IMR-90 (cell line): ENCODE results near the gene FUT8. TPM values are rescaled to one million over a fixed set of nuclear protein-coding genes. Genes with fewer than 3 reads are reported as not detected.

Experiments
- ATAC-seq: fragments of 200-7000 bp; cut with Tn5 transposase; 2 replicates; pipeline ENCODE4 v1.9.1; 2020; ENCODE audit warnings: low read depth, mild to moderate bottlenecking, moderate library complexity
- BruUV-seq: library from RNA; stranded (reverse); fragments of 400-500 nt; replicated peaks from 2 replicates; lab custom pipeline; 2021; lab: Mats Ljungman, UMichigan
- CTCF ChIA-PET: fragments of 300-600 bp; formaldehyde crosslinking; extraction: SDS; loops from one replicate; lab custom pipeline; 2021; ENCODE audit warnings: antibody characterized with exemption; lab: Yijun Ruan, JAX
- POLR2A ChIA-PET: fragments of 300-600 bp; sonication (Branson Sonifier 250); formaldehyde crosslinking; loops from one replicate; lab custom pipeline; 2022; ENCODE audit warnings: antibody characterized with exemption; ENCODE audit not compliant: unreplicated experiment; lab: Charles Lee
- DNase-seq: peaks from one replicate; pipeline ENCODE4 v3.0.0; 2013
- H2AFZ ChIP-seq: replicated peaks from 2 replicates; pipeline ENCODE3; 2013; ENCODE audit warnings: low read length, mild to moderate bottlenecking; ENCODE audit not compliant: poor library complexity
- H2AK5ac ChIP-seq: 2 replicates; pipeline ENCODE4 v1.6.1; 2013; ENCODE audit warnings: low read depth, low read length, inconsistent platforms
- H2AK9ac ChIP-seq: replicated peaks from 2 replicates; pipeline ENCODE3; 2013; ENCODE audit warnings: mild to moderate bottlenecking, low read depth, low read length, moderate library complexity; ENCODE audit not compliant: poor library complexity
- H2BK120ac ChIP-seq: 2 replicates; pipeline ENCODE4 v1.6.1; 2013; ENCODE audit warnings: low read depth, low read length, inconsistent platforms
- H2BK15ac ChIP-seq: 3 replicates; pipeline ENCODE4 v1.6.1; 2013; ENCODE audit warnings: low read depth, low read length, inconsistent platforms
- H2BK20ac ChIP-seq: 2 replicates; pipeline ENCODE4 v1.6.1; 2013; ENCODE audit warnings: low read depth, mild to moderate bottlenecking, inconsistent platforms, low read length, moderate library complexity
- H2BK5ac ChIP-seq: 2 replicates; pipeline ENCODE4 v1.6.1; 2013; ENCODE audit warnings: mild to moderate bottlenecking, low read depth, low read length, inconsistent platforms; ENCODE audit not compliant: poor library complexity, severe bottlenecking
- H3K14ac ChIP-seq: replicated peaks from 2 replicates; pipeline ENCODE4 v1.6.1; 2013; ENCODE audit warnings: low read depth, low read length, inconsistent platforms
- H3K18ac ChIP-seq: 2 replicates; pipeline ENCODE4 v1.6.1; 2013; ENCODE audit warnings: low read depth, low read length, control low read depth
- H3K23ac ChIP-seq: 2 replicates; pipeline ENCODE4 v1.6.1; 2013; ENCODE audit warnings: low read depth, low read length, inconsistent platforms
- H3K27ac ChIP-seq: 2 replicates; pipeline ENCODE4 v1.5.1; 2013; ENCODE audit warnings: mild to moderate bottlenecking, control low read depth, low read length; ENCODE audit not compliant: insufficient read depth
- H3K27me3 ChIP-seq: 2 replicates; pipeline ENCODE4 v1.6.1; 2013; ENCODE audit warnings: low read length; ENCODE audit not compliant: control insufficient read depth, insufficient read depth
- H3K36me3 ChIP-seq: 2 replicates; pipeline ENCODE4 v1.6.1; 2013; ENCODE audit warnings: low read length, mixed read lengths; ENCODE audit not compliant: control insufficient read depth, insufficient read depth
- H3K4ac ChIP-seq: 2 replicates; pipeline ENCODE4 v1.6.1; 2013; ENCODE audit warnings: low read depth, low read length, inconsistent platforms
- H3K4me1 ChIP-seq: 2 replicates; pipeline ENCODE4 v1.6.1; 2013; ENCODE audit warnings: low read length, mixed read lengths; ENCODE audit not compliant: control insufficient read depth, insufficient read depth
- H3K4me2 ChIP-seq: 2 replicates; pipeline ENCODE4 v1.6.1; 2013; ENCODE audit warnings: low read depth, mild to moderate bottlenecking, control low read depth, low read length, moderate library complexity
- H3K4me3 ChIP-seq: 2 replicates; pipeline ENCODE4 v1.5.1; 2013; ENCODE audit warnings: low read depth, mild to moderate bottlenecking, control low read depth, low read length, moderate library complexity; ENCODE audit not compliant: insufficient read depth
- H3K56ac ChIP-seq: 2 replicates; pipeline ENCODE4 v1.6.1; 2013; ENCODE audit warnings: low read length, inconsistent platforms; ENCODE audit not compliant: insufficient read depth; ENCODE audit errors: extremely low read depth
- H3K79me1 ChIP-seq, 2 experiments: 2 replicates each; pipeline ENCODE4 v1.6.1; 2013; ENCODE audit warnings: low read length in 2 of 2, inconsistent platforms in 1 of 2, low read depth in 1 of 2
- H3K9ac ChIP-seq: 2 replicates; pipeline ENCODE4 v1.6.1; 2013; ENCODE audit warnings: low read depth, low read length, control low read depth
- H3K9me1 ChIP-seq: 2 replicates; pipeline ENCODE4 v1.6.1; 2013; ENCODE audit warnings: low read length, inconsistent platforms; ENCODE audit not compliant: insufficient read depth
- H3K9me3 ChIP-seq: 2 replicates; pipeline ENCODE4 v1.6.1; 2013; ENCODE audit warnings: low read length; ENCODE audit not compliant: control insufficient read depth, insufficient read depth
- H4K20me1 ChIP-seq: 2 replicates; pipeline ENCODE4 v1.6.1; 2013; ENCODE audit warnings: low read length, inconsistent platforms; ENCODE audit not compliant: insufficient read depth
- H4K5ac ChIP-seq: 2 replicates; pipeline ENCODE4 v1.6.1; 2013; ENCODE audit warnings: mild to moderate bottlenecking, low read depth, low read length, control low read depth
- H4K8ac ChIP-seq, 2 experiments: 2 replicates each; pipeline ENCODE4 v1.6.1; 2013; ENCODE audit warnings: low read depth in 2 of 2, low read length in 2 of 2, control low read depth in 1 of 2, inconsistent platforms in 1 of 2
- H4K91ac ChIP-seq: 2 replicates; pipeline ENCODE4 v1.6.1; 2013; ENCODE audit warnings: low read depth, low read length, inconsistent platforms; ENCODE audit not compliant: insufficient read depth
- CEBPB ChIP-seq: IDR thresholded peaks from 2 replicates; pipeline ENCODE4 v1.6.1; 2012; ENCODE audit warnings: low read depth, low read length, improper control_type of control experiment
- MXI1 ChIP-seq: IDR thresholded peaks from 2 replicates; pipeline ENCODE4 v1.6.1; 2012; ENCODE audit warnings: low read depth, mild to moderate bottlenecking, low read length, moderate library complexity, borderline replicate concordance
- POLR2A ChIP-seq: IDR thresholded peaks from 2 replicates; pipeline ENCODE4 v1.6.1; 2012; ENCODE audit warnings: mild to moderate bottlenecking, low read depth, low read length
- RCOR1 ChIP-seq: IDR thresholded peaks from 2 replicates; pipeline ENCODE4 v1.6.1; 2012; ENCODE audit warnings: mild to moderate bottlenecking, low read length, improper control_type of control experiment; ENCODE audit not compliant: insufficient replicate concordance
- RFX5 ChIP-seq: IDR thresholded peaks from 2 replicates; pipeline ENCODE4 v1.8.0; 2012; ENCODE audit warnings: low read depth, mild to moderate bottlenecking, low read length, moderate library complexity
- SMC3 ChIP-seq: fragments of 150-350 bp; IDR thresholded peaks from 2 replicates; pipeline ENCODE4 v1.6.1; 2016; ENCODE audit warnings: low read depth, mild to moderate bottlenecking, antibody characterized with exemption, low read length, moderate library complexity
- WGBS, 2 experiments: methylation state at CpG; one replicate each; pipeline versions ENCODE4 v1.1.5 to v1.1.7; 2013; ENCODE audit warnings: missing lambda C conversion rate in 2 of 2; ENCODE audit not compliant: insufficient read length in 1 of 2; ENCODE audit errors: extremely low coverage in 2 of 2; 5-methylcytosine and 5-hydroxymethylcytosine counted together
- dilution Hi-C: fragments of 300-500 bp; cut with HindIII; formaldehyde crosslinking; loops from one replicate; pipeline ENCODE4 v1.14.3; 2018; ENCODE audit warnings: low sequenced_read_pairs; ENCODE audit not compliant: unreplicated experiment
- in situ Hi-C: fragments of 300-500 bp; cut with MboI; formaldehyde crosslinking; loops from 3 replicates; pipeline ENCODE4 v1.14.3; 2019; ENCODE audit warnings: low sequenced_read_pairs, inconsistent platforms, mixed read lengths
- intact Hi-C: fragments of 100-400 bp; cut with micrococcal nuclease; formaldehyde crosslinking; loops from 2 replicates; pipeline ENCODE4 v1.10.0; 2022
- polyA plus RNA-seq, 3 experiments: library from polyadenylated mRNA; depleted of rRNA; stranded (reverse); fragments of >200 nt; gene quantifications; 2 replicates each; pipeline ENCODE4 v1.2.3, GENCODE V29; 2012; ENCODE audit warnings: low replicate concordance in 1 of 3
- total RNA-seq: library from RNA; depleted of rRNA; stranded (reverse); fragments of >200 nt; gene quantifications from 2 replicates; pipeline ENCODE4 v1.2.3, GENCODE V29; 2012
- TF ChIP-seq, protein P1 (sequence below): conservative IDR thresholded peaks from 2 replicates; pipeline ENCODE4 v1.5.1; 2012; ENCODE audit warnings: mild to moderate bottlenecking, low read depth, low read length, improper control_type of control experiment
- TF ChIP-seq, protein P2 (sequence below): fragments of 150-350 bp; IDR thresholded peaks from 2 replicates; pipeline ENCODE4 v1.6.1; 2017; ENCODE audit warnings: mild to moderate bottlenecking, antibody characterized with exemption, low read length, low read depth

Gene FUT8
- total and polyA plus RNA-seq, 2 of the 4 experiments (the other 2 are of a cell fraction), result 15.6 to 72.9 TPM

GRCh38 chr14:65585216-65585615 lies 172.7 kb downstream of the FUT8 start:
- Histone ChIP-seq H2BK5ac (no peak overlapping the region), H3K4ac (no peak overlapping the region), H3K4me3 (no peak overlapping the region), H2AK5ac (no peak overlapping the region), H3K14ac (no peak overlapping the region), H3K23ac (no peak overlapping the region), H2BK20ac (no peak overlapping the region), H3K9me1 (no peaks in the 10 kb centered on the region), H3K9ac (no peak overlapping the region), H3K18ac (no peak overlapping the region), H3K36me3 (no peaks in the 10 kb centered on the region), H4K91ac (no peak overlapping the region), H3K27ac (no peak overlapping the region), H3K27me3 (no peaks in the 10 kb centered on the region), H2AK9ac (no peak overlapping the region), H3K4me2 (no peak overlapping the region), H4K5ac (no peak overlapping the region), H2BK120ac (no peak overlapping the region), H3K9me3 (no peaks in the 10 kb centered on the region), H2BK15ac (no peak overlapping the region), H4K20me1 (no peaks in the 10 kb centered on the region), H3K56ac (no peak overlapping the region), H4K8ac (no peak overlapping the region), H3K79me1 (peaks cover 0 to 2% of the 10 kb centered on the region in 2 experiments; a peak in 2 of 4 replicates), H3K4me1 (0 out of 2 replicates have a peak, but pooled peaks cover 2% of the 10 kb centered on the region), H2AFZ (no peak overlapping the region)
- DNase-seq, result no peak
- POLR2A ChIA-PET, result no interaction called here
- no TSS peak for BruUV-seq
- in situ Hi-C loops (no loop called here), intact Hi-C loops (no loop called here), dilution Hi-C loops (no loop called here)
- no peak for ATAC-seq
- no CpG with 5 or more reads among the region's 1 CpG for WGBS, 2 experiments
- no peak for TF ChIP-seq RFX5
- no peak for TF ChIP-seq POLR2A
- no peak for TF ChIP-seq RCOR1
- TF ChIP-seq, protein P1, sequence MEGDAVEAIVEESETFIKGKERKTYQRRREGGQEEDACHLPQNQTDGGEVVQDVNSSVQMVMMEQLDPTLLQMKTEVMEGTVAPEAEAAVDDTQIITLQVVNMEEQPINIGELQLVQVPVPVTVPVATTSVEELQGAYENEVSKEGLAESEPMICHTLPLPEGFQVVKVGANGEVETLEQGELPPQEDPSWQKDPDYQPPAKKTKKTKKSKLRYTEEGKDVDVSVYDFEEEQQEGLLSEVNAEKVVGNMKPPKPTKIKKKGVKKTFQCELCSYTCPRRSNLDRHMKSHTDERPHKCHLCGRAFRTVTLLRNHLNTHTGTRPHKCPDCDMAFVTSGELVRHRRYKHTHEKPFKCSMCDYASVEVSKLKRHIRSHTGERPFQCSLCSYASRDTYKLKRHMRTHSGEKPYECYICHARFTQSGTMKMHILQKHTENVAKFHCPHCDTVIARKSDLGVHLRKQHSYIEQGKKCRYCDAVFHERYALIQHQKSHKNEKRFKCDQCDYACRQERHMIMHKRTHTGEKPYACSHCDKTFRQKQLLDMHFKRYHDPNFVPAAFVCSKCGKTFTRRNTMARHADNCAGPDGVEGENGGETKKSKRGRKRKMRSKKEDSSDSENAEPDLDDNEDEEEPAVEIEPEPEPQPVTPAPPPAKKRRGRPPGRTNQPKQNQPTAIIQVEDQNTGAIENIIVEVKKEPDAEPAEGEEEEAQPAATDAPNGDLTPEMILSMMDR, result no peak
- TF ChIP-seq MXI1, result no peak
- TF ChIP-seq CEBPB, result no peak
- no peak for TF ChIP-seq SMC3
- TF ChIP-seq, protein P2, sequence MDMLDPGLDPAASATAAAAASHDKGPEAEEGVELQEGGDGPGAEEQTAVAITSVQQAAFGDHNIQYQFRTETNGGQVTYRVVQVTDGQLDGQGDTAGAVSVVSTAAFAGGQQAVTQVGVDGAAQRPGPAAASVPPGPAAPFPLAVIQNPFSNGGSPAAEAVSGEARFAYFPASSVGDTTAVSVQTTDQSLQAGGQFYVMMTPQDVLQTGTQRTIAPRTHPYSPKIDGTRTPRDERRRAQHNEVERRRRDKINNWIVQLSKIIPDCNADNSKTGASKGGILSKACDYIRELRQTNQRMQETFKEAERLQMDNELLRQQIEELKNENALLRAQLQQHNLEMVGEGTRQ, result no peak
- CTCF ChIA-PET, result no interaction called here
